ENCODE results near the gene PID1. TPM values are rescaled to one million over a fixed set of nuclear protein-coding genes. Genes with fewer than 3 reads are reported as not detected.

PID1 gene
- total RNA-seq, 1 donor from 2014 or later = 10.7 TPM

- Histone ChIP-seq H3K79me2 (ENCODE audit: insufficient read depth, low read length) (no peaks in the 10 kb centered on the region), H3K27ac (ENCODE audit: low read depth, low read length) (no peak overlapping the region), H3K36me3 (ENCODE audit: insufficient read depth, low read length) (no peaks in the 10 kb centered on the region), H2AFZ (ENCODE audit: low read depth, low read length) (no peak overlapping the region), H3K9me3 (ENCODE audit: insufficient read depth, low read depth, low read length) (no peaks in the 10 kb centered on the region), H3K27me3 (ENCODE audit: insufficient read depth, low read length) (no peaks in the 10 kb centered on the region), H3K4me2 (ENCODE audit: low read length) (no peak overlapping the region), H3K9ac (ENCODE audit: low read length) (no peak overlapping the region), H4K20me1 (ENCODE audit: insufficient read depth, low read length) (no peaks in the 10 kb centered on the region), H3K4me3 (ENCODE audit: insufficient read depth, low read depth, low read length) (no peak overlapping the region), H3K4me1 (ENCODE audit: insufficient read depth, low read length) (no peaks in the 10 kb centered on the region)
- DNase-seq (ENCODE audit: low read depth) (peak; percentile 12), FAIRE-seq (no peak)
- Mint-ChIP-seq H3K9me3 (ENCODE audit: unreplicated experiment) (peaks cover 2% of the 10 kb centered on the region), H3K4me3 (ENCODE audit: unreplicated experiment) (no peak overlapping the region), H3K27ac (ENCODE audit: unreplicated experiment) (no peak overlapping the region), H3K27me3 (ENCODE audit: low read depth, unreplicated experiment) (no peaks in the 10 kb centered on the region), H3K4me1 (ENCODE audit: low read depth, unreplicated experiment) (peaks cover 6% of the 10 kb centered on the region), H3K36me3 (ENCODE audit: low read depth, unreplicated experiment) (peaks cover 7% of the 10 kb centered on the region)
- no peak for TF ChIP-seq EZH2 (IDR thresholded peaks at IDR 0.05; ENCODE audit: insufficient read depth, low read length)
- TF ChIP-seq, protein P1, sequence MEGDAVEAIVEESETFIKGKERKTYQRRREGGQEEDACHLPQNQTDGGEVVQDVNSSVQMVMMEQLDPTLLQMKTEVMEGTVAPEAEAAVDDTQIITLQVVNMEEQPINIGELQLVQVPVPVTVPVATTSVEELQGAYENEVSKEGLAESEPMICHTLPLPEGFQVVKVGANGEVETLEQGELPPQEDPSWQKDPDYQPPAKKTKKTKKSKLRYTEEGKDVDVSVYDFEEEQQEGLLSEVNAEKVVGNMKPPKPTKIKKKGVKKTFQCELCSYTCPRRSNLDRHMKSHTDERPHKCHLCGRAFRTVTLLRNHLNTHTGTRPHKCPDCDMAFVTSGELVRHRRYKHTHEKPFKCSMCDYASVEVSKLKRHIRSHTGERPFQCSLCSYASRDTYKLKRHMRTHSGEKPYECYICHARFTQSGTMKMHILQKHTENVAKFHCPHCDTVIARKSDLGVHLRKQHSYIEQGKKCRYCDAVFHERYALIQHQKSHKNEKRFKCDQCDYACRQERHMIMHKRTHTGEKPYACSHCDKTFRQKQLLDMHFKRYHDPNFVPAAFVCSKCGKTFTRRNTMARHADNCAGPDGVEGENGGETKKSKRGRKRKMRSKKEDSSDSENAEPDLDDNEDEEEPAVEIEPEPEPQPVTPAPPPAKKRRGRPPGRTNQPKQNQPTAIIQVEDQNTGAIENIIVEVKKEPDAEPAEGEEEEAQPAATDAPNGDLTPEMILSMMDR (IDR thresholded peaks at IDR 0.05; ENCODE audit: insufficient read depth, low read depth, low read length) = no peak
These were observed 199.7 kb downstream of the PID1 start for GRCh38 chr2:229071292-229071976.

DNA sequence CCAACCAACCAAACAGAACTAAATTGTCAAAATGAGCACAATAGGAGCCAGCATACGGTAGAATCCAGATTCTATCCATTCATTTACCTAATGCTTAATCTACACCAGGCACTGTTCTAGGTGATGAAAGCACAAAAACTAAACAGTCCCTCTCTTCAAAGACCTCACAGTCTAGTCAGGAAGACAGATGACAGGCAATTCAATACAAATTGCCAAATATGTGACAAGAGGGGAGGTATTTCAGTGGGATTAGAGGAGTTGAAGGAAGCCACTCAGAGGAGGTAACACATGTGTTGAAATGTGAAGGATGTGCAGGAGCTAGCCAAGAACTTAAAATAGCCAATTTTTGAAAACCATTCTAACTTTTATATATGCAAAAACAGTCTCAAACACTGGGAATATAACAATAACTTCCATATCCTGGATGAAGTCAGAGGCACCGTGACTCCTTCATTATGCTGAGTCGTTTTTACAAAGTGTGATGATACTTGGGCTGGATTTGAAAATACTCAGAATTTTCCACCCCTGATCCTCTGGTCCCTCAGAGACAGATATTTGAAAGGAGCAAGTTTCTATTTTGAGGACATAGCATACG lies 204.9 kb downstream of the PID1 start:
- H3K4me1 Mint-ChIP-seq (ENCODE audit: low read depth, unreplicated experiment) = peaks cover 2% of the 10 kb centered on the region
- H3K27ac Mint-ChIP-seq (ENCODE audit: unreplicated experiment) = no peak overlapping the region
- peaks cover 7% of the 10 kb centered on the region for H3K36me3 Mint-ChIP-seq (ENCODE audit: low read depth, unreplicated experiment)
- no peak overlapping the region for H2AFZ ChIP-seq (ENCODE audit: low read depth, low read length)
- no peak overlapping the region for H3K4me3 Mint-ChIP-seq (ENCODE audit: unreplicated experiment)
- H3K9ac ChIP-seq (ENCODE audit: low read length) = no peak overlapping the region
- no peaks in the 10 kb centered on the region for H3K27me3 ChIP-seq (ENCODE audit: insufficient read depth, low read length)
- H3K4me2 ChIP-seq (ENCODE audit: low read length) = no peak overlapping the region
- H3K9me3 Mint-ChIP-seq (ENCODE audit: unreplicated experiment) = no peaks in the 10 kb centered on the region
- no peaks in the 10 kb centered on the region for H3K4me1 ChIP-seq (ENCODE audit: insufficient read depth, low read length)
- no peak for FAIRE-seq
- H3K27ac ChIP-seq (ENCODE audit: low read depth, low read length) = no peak overlapping the region
- H3K4me3 ChIP-seq (ENCODE audit: insufficient read depth, low read depth, low read length) = no peak overlapping the region
- no peaks in the 10 kb centered on the region for H3K79me2 ChIP-seq (ENCODE audit: insufficient read depth, low read length)
- no peaks in the 10 kb centered on the region for H3K9me3 ChIP-seq (ENCODE audit: insufficient read depth, low read depth, low read length)
- no peaks in the 10 kb centered on the region for H3K36me3 ChIP-seq (ENCODE audit: insufficient read depth, low read length)
- TF ChIP-seq EZH2 (IDR thresholded peaks at IDR 0.05; ENCODE audit: insufficient read depth, low read length) = no peak
- TF ChIP-seq, protein P1 (IDR thresholded peaks at IDR 0.05; ENCODE audit: insufficient read depth, low read depth, low read length) = no peak
- no peaks in the 10 kb centered on the region for H4K20me1 ChIP-seq (ENCODE audit: insufficient read depth, low read length)
- DNase-seq (ENCODE audit: low read depth) = no peak
- no peaks in the 10 kb centered on the region for H3K27me3 Mint-ChIP-seq (ENCODE audit: low read depth, unreplicated experiment)

DNA sequence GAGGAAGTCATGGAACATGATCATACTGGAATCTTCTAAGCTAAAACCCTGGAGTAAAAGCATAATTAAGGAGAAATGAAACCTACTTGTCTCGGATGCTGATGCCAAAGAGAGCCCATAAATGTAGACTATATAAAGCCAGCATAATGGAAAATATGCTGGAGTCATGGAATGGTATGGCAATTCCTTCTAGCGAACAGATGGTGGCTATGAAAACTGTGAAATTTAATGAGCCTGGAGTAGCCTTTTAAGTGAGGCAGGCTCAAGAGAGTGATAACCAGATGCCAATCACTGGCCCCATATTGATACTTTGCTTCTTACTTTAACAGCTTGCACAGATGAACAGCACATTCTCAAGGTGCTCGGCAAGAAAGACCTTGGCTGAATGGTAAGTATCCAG lies 206.3 kb downstream of the PID1 start:
- H3K36me3 ChIP-seq (ENCODE audit: insufficient read depth, low read length) = no peaks in the 10 kb centered on the region
- no peak for DNase-seq (ENCODE audit: low read depth)
- H3K79me2 ChIP-seq (ENCODE audit: insufficient read depth, low read length) = no peaks in the 10 kb centered on the region
- no peak for TF ChIP-seq EZH2 (IDR thresholded peaks at IDR 0.05; ENCODE audit: insufficient read depth, low read length)
- TF ChIP-seq, protein P1 (IDR thresholded peaks at IDR 0.05; ENCODE audit: insufficient read depth, low read depth, low read length) = no peak
- no peaks in the 10 kb centered on the region for H3K27me3 ChIP-seq (ENCODE audit: insufficient read depth, low read length)
- H3K9me3 ChIP-seq (ENCODE audit: insufficient read depth, low read depth, low read length) = no peaks in the 10 kb centered on the region
- Mint-ChIP-seq H3K27ac (ENCODE audit: unreplicated experiment) (no peak overlapping the region), H3K4me3 (ENCODE audit: unreplicated experiment) (no peak overlapping the region), H3K9me3 (ENCODE audit: unreplicated experiment) (no peaks in the 10 kb centered on the region), H3K36me3 (ENCODE audit: low read depth, unreplicated experiment) (peaks cover 7% of the 10 kb centered on the region), H3K4me1 (ENCODE audit: low read depth, unreplicated experiment) (no peaks in the 10 kb centered on the region), H3K27me3 (ENCODE audit: low read depth, unreplicated experiment) (no peaks in the 10 kb centered on the region)
- FAIRE-seq = no peak
- no peak overlapping the region for H2AFZ ChIP-seq (ENCODE audit: low read depth, low read length)
- H3K27ac ChIP-seq (ENCODE audit: low read depth, low read length) = no peak overlapping the region
- H4K20me1 ChIP-seq (ENCODE audit: insufficient read depth, low read length) = no peaks in the 10 kb centered on the region
- no peak overlapping the region for H3K4me2 ChIP-seq (ENCODE audit: low read length)
- H3K4me1 ChIP-seq (ENCODE audit: insufficient read depth, low read length) = no peaks in the 10 kb centered on the region
- no peak overlapping the region for H3K4me3 ChIP-seq (ENCODE audit: insufficient read depth, low read depth, low read length)
- no peak overlapping the region for H3K9ac ChIP-seq (ENCODE audit: low read length)
